BLaER1 (cell line): ENCODE data around the gene PTPRT.

ENCODE experiments used
- H3K27ac ChIP-seq: shearing (Covaris generic); formaldehyde crosslinking; 2 replicates; pipeline ENCODE4 v1.8.1; 2022
- H3K27me3 ChIP-seq: shearing (Covaris generic); formaldehyde crosslinking; 2 replicates; pipeline ENCODE4 v1.8.1; 2022
- H3K36me3 ChIP-seq: shearing (Covaris generic); formaldehyde crosslinking; 2 replicates; pipeline ENCODE4 v1.8.1; 2022
- H3K4me1 ChIP-seq: shearing (Covaris generic); formaldehyde crosslinking; 2 replicates; pipeline ENCODE4 v1.8.1; 2022
- H3K4me2 ChIP-seq: shearing (Covaris generic); formaldehyde crosslinking; 2 replicates; pipeline ENCODE4 v1.8.1; 2022
- H3K4me3 ChIP-seq: shearing (Covaris generic); formaldehyde crosslinking; 2 replicates; pipeline ENCODE4 v1.8.1; 2022
- H3K9ac ChIP-seq: shearing (Covaris generic); formaldehyde crosslinking; 2 replicates; pipeline ENCODE4 v1.8.1; 2022
- H3K9me3 ChIP-seq: shearing (Covaris generic); formaldehyde crosslinking; 2 replicates; pipeline ENCODE4 v1.8.1; 2022
- H4K20me1 ChIP-seq: shearing (Covaris generic); formaldehyde crosslinking; 2 replicates; pipeline ENCODE4 v1.8.1; 2022
- Cebpa-rat ChIP-seq: shearing (Covaris generic); IDR thresholded peaks from 2 replicates; pipeline ENCODE4 v1.8.1; 2022

The PTPRT gene

DNA sequence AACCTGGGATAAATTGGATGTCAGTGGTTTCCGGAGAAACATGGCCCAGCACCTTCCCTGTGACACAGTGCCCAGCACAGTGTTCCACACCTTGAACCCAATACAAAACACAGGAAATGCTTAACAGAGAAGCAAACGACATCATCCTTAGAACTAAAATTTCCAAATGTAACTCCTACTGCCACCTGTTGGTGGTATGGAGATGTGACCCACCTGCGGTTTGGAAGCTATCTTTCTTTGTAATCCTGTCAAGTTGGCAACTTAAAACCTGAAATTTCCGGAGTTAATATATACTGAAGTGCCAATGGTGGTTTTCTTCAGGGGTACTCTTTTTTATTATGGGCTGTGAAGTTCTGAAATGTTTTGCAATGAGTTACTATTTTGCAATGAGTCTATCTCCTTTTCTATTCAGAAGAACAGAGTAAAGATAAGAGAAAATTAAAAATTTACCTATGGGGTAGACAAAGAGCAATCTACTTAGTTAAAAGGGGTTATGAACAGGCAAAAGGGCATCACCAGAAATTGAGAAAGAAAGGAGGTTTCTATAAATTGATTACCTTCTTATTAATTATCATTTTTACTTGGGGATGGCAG, 658.8 kb downstream of the PTPRT start:
- Histone ChIP-seq H3K36me3 (no peaks in the 10 kb centered on the region), H3K4me2 (peak overlapping the region; percentile 75), H3K9me3 (no peaks in the 10 kb centered on the region), H3K27me3 (no peaks in the 10 kb centered on the region), H3K27ac (no peak overlapping the region), H4K20me1 (peaks cover 6% of the 10 kb centered on the region; the same call in 1 of the 2 replicates), H3K4me1 (peaks cover 23% of the 10 kb centered on the region), H3K9ac (no peak overlapping the region), H3K4me3 (no peak overlapping the region)
- no peak for TF ChIP-seq Cebpa-rat

DNA sequence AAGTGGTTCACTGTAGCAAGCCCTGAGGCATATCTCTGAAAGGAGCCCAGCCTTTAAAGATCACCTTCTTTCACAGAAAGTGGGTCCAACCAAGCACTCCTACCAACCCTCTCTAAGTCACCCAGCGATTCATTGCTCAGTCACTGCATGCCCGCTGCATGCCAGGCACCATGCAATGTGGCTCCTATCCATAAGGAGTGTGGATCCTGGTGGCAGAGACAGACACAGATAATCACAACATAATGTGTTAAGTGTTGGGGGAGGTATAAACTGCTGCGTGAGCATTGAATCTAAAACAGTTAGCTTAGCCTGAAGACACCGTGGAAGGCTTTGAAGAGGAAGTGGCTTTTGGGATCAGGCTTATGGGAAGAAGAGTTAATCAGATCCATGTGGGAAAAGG, 659.5 kb downstream of the PTPRT start:
- no peak for TF ChIP-seq Cebpa-rat
- no peaks in the 10 kb centered on the region for H3K36me3 ChIP-seq
- H3K9ac ChIP-seq: no peak overlapping the region
- no peak overlapping the region for H3K4me3 ChIP-seq
- peaks cover 6% of the 10 kb centered on the region; the same call in 1 of the 2 replicates for H4K20me1 ChIP-seq
- no peaks in the 10 kb centered on the region for H3K9me3 ChIP-seq
- peaks cover 23% of the 10 kb centered on the region for H3K4me1 ChIP-seq
- no peaks in the 10 kb centered on the region for H3K27me3 ChIP-seq
- H3K27ac ChIP-seq: no peak overlapping the region
- H3K4me2 ChIP-seq: peak overlapping the region; percentile 75; the same call in 1 of the 2 replicates

DNA sequence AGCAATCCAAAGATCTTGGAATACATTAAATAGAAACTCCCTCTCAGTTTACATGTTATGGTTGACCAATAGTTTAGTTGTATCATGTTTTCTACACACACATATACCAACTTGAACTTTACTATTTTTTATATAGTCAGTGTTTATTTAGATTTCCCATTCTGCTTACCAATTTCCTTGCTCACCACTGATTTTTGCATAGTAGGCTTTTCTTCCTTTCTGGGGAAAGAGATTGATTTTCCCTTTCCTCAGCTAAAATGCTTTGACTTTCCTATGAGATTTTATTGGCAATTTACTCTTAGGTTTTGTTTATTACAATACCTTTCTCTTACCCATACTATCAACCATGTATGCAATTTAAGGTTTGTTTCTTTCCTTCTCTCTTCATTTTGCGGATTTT, 665.6 kb downstream of the PTPRT start:
- Histone ChIP-seq H3K9ac (no peak overlapping the region), H3K4me1 (no peaks in the 10 kb centered on the region), H3K9me3 (no peaks in the 10 kb centered on the region), H3K27ac (no peak overlapping the region), H4K20me1 (no peaks in the 10 kb centered on the region), H3K4me3 (no peak overlapping the region), H3K4me2 (no peak overlapping the region), H3K36me3 (no peaks in the 10 kb centered on the region), H3K27me3 (no peaks in the 10 kb centered on the region)
- TF ChIP-seq Cebpa-rat: no peak

DNA sequence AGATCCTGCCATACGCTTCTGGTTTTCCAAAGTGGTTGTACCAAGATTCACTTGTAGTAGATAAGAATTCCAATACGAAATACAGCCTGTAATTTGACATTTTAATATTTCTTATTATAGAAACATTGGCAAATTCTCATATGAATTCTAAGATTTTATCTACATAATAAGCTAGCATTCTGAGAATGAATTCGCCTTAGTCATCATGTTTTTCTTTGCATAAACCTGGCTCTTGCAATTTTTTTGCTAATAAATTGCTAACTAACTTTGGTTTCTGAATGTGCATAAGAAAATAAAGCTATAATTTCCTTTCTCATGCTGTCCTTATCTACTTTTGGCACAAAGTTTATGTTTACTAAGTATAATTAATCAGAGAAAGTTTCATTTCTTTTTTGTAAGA, 673.0 kb downstream of the PTPRT start:
- Histone ChIP-seq H3K9ac (no peak overlapping the region), H3K9me3 (no peaks in the 10 kb centered on the region), H3K27me3 (no peaks in the 10 kb centered on the region), H3K36me3 (no peaks in the 10 kb centered on the region), H3K4me3 (no peak overlapping the region), H3K4me1 (no peaks in the 10 kb centered on the region), H3K4me2 (no peak overlapping the region), H3K27ac (no peak overlapping the region), H4K20me1 (no peaks in the 10 kb centered on the region)
- no peak for TF ChIP-seq Cebpa-rat

DNA sequence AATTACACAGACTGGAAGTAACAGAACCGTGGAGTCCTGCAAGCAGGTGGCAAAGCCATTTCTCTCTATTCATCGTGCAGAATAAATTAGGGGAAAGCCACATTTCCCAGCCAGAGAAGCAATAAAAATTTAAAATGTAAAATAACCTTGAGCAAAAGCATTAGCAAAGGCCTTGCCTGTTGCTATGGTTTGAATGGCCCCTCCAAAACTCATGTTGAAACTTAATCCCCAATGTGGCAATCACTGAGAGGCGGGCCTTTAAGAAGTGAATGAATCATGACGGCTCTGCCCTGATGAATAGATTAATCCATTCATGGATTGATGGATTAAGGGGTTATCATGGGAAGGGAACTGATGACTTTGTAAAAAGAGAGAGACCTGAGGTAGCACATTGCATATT, 679.0 kb downstream of the PTPRT start:
- H3K4me2 ChIP-seq: no peak overlapping the region
- no peak overlapping the region for H3K9ac ChIP-seq
- H3K9me3 ChIP-seq: no peaks in the 10 kb centered on the region
- no peak overlapping the region for H3K27ac ChIP-seq
- H3K36me3 ChIP-seq: no peaks in the 10 kb centered on the region
- no peak overlapping the region for H3K4me3 ChIP-seq
- no peak for TF ChIP-seq Cebpa-rat
- H3K27me3 ChIP-seq: no peaks in the 10 kb centered on the region
- no peaks in the 10 kb centered on the region for H3K4me1 ChIP-seq
- no peaks in the 10 kb centered on the region for H4K20me1 ChIP-seq

DNA sequence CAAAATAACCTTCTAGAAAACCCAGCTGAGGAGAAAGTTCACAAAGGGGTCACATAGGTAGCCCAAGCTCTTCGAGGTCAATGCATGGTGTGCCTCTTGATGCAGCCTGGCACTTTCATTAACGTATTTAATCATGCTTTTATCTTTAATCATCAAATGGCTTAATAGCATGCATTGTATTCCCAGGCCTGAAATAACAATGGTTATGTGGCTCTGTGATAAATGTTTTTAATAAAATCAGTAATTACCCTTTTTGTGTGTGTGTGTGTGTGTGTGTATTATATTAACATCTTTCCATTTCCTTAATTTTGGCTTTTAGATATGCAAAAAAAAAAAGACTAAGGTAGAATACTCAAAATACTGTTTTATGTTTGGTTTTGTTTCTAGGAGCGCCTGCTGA, 681.8 kb downstream of the PTPRT start:
- no peak for TF ChIP-seq Cebpa-rat
- Histone ChIP-seq H4K20me1 (no peaks in the 10 kb centered on the region), H3K4me1 (no peaks in the 10 kb centered on the region)

DNA sequence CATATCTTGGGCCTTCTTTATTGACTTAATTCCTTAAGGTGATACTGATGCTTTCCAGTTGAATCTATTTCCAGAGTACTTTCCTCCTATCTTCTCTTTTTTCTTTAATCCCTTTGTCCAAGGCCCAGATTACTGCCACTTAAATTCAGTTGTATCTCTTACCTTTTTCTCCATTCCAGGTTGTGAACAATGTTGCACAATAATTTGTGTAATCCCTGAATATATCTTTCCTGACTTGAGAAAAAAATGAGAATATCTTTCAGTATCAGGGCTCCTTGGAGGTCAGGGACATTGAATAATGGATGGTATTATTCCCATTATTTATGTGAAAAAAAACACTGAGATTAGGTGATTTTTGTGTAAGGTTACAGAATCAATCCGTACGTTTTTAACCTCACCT, 683.3 kb downstream of the PTPRT start:
- Histone ChIP-seq H3K27ac (no peak overlapping the region), H3K4me2 (no peak overlapping the region), H3K9me3 (no peaks in the 10 kb centered on the region), H3K36me3 (no peaks in the 10 kb centered on the region), H4K20me1 (no peaks in the 10 kb centered on the region), H3K4me1 (no peaks in the 10 kb centered on the region), H3K9ac (no peak overlapping the region), H3K4me3 (no peak overlapping the region), H3K27me3 (no peaks in the 10 kb centered on the region)
- TF ChIP-seq Cebpa-rat: no peak

More for the DNA sequence above, 681.8 kb downstream of the PTPRT start:
- Histone ChIP-seq H3K27me3 (no peaks in the 10 kb centered on the region), H3K36me3 (no peaks in the 10 kb centered on the region), H3K9me3 (no peaks in the 10 kb centered on the region), H3K27ac (no peak overlapping the region), H3K9ac (no peak overlapping the region), H3K4me2 (no peak overlapping the region), H3K4me3 (no peak overlapping the region)

DNA sequence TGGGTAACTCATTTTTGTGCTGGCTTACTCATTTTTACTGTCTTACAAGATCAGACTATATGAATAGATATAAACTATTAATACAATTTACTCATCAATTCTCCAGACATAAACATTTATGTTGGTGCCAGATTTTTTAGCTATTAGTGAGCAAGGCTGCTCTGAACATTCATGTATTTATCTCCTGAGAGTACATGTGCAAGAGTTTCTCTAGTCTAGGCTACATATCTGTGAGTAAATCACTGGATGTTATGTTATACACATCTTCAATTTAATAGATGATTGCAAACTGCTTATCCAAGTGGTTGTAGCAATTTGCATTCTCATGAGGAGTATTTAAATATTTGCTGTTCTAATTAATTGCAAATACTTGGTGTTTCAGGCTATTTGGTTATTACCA, 687.1 kb downstream of the PTPRT start:
- Histone ChIP-seq H4K20me1 (no peaks in the 10 kb centered on the region), H3K9me3 (no peaks in the 10 kb centered on the region), H3K4me1 (no peaks in the 10 kb centered on the region)

DNA sequence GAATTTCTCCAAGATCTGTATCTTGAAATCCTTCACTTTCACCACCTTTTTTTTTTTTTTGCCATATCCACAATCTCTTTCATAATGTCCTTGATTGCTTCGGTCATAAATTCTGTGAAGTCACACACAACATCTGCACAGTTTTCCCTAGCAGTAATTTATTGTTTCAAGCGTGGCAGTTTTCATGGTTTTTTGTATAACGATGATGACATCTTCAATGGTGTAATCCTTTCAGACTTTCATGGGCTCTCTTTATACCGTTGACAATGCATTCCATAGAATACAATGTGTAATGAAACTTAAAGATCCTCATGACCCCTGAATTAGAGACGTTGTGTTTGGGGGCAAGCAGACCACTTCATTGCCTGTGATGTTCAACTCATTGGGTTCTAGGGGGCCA, 693.1 kb downstream of the PTPRT start:
- Histone ChIP-seq H3K27ac (no peak overlapping the region), H3K36me3 (no peaks in the 10 kb centered on the region), H3K9me3 (no peaks in the 10 kb centered on the region), H3K4me3 (no peak overlapping the region), H3K4me2 (no peak overlapping the region), H3K4me1 (0 out of 2 replicates have a peak, but pooled peaks cover 6% of the 10 kb centered on the region), H3K9ac (no peak overlapping the region), H4K20me1 (no peaks in the 10 kb centered on the region), H3K27me3 (no peaks in the 10 kb centered on the region)
- no peak for TF ChIP-seq Cebpa-rat

More for the DNA sequence above, 687.1 kb downstream of the PTPRT start:
- no peak overlapping the region for H3K27ac ChIP-seq
- H3K27me3 ChIP-seq: no peaks in the 10 kb centered on the region
- no peak overlapping the region for H3K4me2 ChIP-seq
- TF ChIP-seq Cebpa-rat: no peak
- no peak overlapping the region for H3K4me3 ChIP-seq
- H3K9ac ChIP-seq: no peak overlapping the region
- H3K36me3 ChIP-seq: no peaks in the 10 kb centered on the region

DNA sequence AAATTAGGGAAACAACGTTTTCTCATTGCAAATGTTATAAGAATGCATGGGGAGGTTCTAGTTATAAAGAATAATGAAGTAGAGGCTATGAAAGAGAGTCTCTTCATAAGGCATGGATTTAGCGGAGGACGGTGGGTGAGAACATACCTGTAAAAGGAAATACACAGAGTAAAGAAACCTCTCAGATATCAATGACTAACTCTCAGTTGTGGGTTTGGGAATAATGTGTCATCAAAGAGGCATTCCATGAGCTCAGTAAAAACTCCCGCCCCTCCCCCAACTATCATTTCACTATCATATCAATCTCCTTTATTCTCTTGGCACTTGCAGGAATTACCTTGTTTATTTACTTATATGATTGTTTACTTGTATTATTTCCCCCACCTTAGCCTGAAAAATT, 695.4 kb downstream of the PTPRT start:
- no peaks in the 10 kb centered on the region for H3K9me3 ChIP-seq
- H3K27ac ChIP-seq: no peak overlapping the region
- TF ChIP-seq Cebpa-rat: no peak
- H3K4me2 ChIP-seq: no peak overlapping the region
- no peaks in the 10 kb centered on the region for H4K20me1 ChIP-seq
- H3K4me3 ChIP-seq: no peak overlapping the region
- no peaks in the 10 kb centered on the region for H3K36me3 ChIP-seq
- 0 out of 2 replicates have a peak, but pooled peaks cover 6% of the 10 kb centered on the region for H3K4me1 ChIP-seq
- H3K9ac ChIP-seq: no peak overlapping the region
- no peaks in the 10 kb centered on the region for H3K27me3 ChIP-seq

DNA sequence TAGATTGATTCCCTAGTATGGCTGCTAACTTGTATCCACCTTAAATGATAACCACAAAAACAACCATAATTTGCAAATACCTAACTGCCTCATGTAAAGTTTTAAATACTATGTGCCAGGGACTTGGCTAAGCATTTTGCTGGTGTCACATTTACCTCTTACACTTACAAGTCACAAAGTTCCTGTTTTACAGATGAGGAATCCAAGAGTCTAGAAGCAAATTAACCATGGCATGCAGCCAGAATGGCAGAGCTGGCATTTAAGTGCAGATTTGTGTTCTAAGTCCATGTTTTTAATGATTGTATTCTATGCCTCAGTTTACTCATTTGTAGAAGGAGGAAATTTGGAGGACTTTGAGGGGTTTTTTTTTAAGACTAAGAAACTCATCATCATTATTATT, 696.7 kb downstream of the PTPRT start:
- H4K20me1 ChIP-seq: no peaks in the 10 kb centered on the region
- no peaks in the 10 kb centered on the region for H3K9me3 ChIP-seq
- 0 out of 2 replicates have a peak, but pooled peaks cover 6% of the 10 kb centered on the region for H3K4me1 ChIP-seq
- H3K4me3 ChIP-seq: no peak overlapping the region
- H3K27ac ChIP-seq: no peak overlapping the region
- no peak overlapping the region for H3K4me2 ChIP-seq
- no peak overlapping the region for H3K9ac ChIP-seq
- no peak for TF ChIP-seq Cebpa-rat
- H3K36me3 ChIP-seq: no peaks in the 10 kb centered on the region
- H3K27me3 ChIP-seq: no peaks in the 10 kb centered on the region
